PC-3 (cell line): ENCODE results near the gene ADAD2. TPM values are rescaled to one million over a fixed set of nuclear protein-coding genes. Genes with fewer than 3 reads are reported as not detected.

ENCODE experiments used
- ATAC-seq: fragments of 200-7000 bp; cut with Tn5 transposase; 2 replicates; pipeline ENCODE4 v1.9.1; 2020; ENCODE audit warnings: mild to moderate bottlenecking, moderate library complexity
- BruUV-seq: library from RNA; stranded (reverse); fragments of 400-500 nt; replicated peaks from 2 replicates; lab custom pipeline; 2021; lab: Mats Ljungman, UMichigan
- CTCF ChIA-PET: fragments of 300-600 bp; sonication (Branson Sonifier 250); formaldehyde crosslinking; loops from one replicate; lab custom pipeline; 2022; ENCODE audit warnings: antibody characterized with exemption; lab: Charles Lee
- POLR2A ChIA-PET: fragments of 300-600 bp; sonication (Branson Sonifier 250); formaldehyde crosslinking; loops from one replicate; lab custom pipeline; 2022; ENCODE audit warnings: antibody characterized with exemption; ENCODE audit not compliant: unreplicated experiment; lab: Charles Lee
- DNase-seq: peaks from one replicate; pipeline ENCODE4 v3.0.0-alpha.2; 2015
- H2AFZ ChIP-seq: fragments of 300-600 bp; sonication (generic); 2 replicates; pipeline ENCODE4 v1.6.0; 2016; ENCODE audit warnings: antibody characterized with exemption, low read length
- H3F3A ChIP-seq: fragments of 300-600 bp; sonication (generic); one replicate; pipeline ENCODE4 v1.6.0; 2017; ENCODE audit warnings: antibody characterized with exemption, low read length, control low read depth, mild to moderate bottlenecking; ENCODE audit not compliant: unreplicated experiment
- H3K27ac ChIP-seq: fragments of 300-600 bp; sonication (generic); 2 replicates; pipeline ENCODE4 v1.5.1; 2016; ENCODE audit warnings: mild to moderate bottlenecking, low read length
- H3K27me3 ChIP-seq: fragments of 300-600 bp; sonication (generic); 2 replicates; pipeline ENCODE4 v1.6.1; 2016; ENCODE audit warnings: low read length, mixed read lengths
- H3K36me3 ChIP-seq: fragments of 300-600 bp; sonication (generic); 2 replicates; pipeline ENCODE4 v1.6.1; 2016; ENCODE audit warnings: low read depth, mixed run types, low read length, mixed read lengths
- H3K4me1 ChIP-seq: fragments of 300-600 bp; sonication (generic); 2 replicates; pipeline ENCODE4 v1.5.1; 2016; ENCODE audit warnings: low read length; ENCODE audit not compliant: insufficient read depth
- H3K4me2 ChIP-seq: fragments of 300-600 bp; sonication (generic); 2 replicates; pipeline ENCODE4 v1.6.0; 2016; ENCODE audit warnings: low read length
- H3K4me3 ChIP-seq: fragments of 300-600 bp; sonication (generic); 2 replicates; pipeline ENCODE4 v1.5.1; 2016; ENCODE audit warnings: mild to moderate bottlenecking, low read length, mixed read lengths
- H3K79me2 ChIP-seq: fragments of 300-600 bp; sonication (generic); 2 replicates; pipeline ENCODE4 v1.6.1; 2017; ENCODE audit warnings: low read length, mixed read lengths
- H3K9ac ChIP-seq: fragments of 300-600 bp; sonication (generic); 2 replicates; pipeline ENCODE4 v1.6.0; 2016; ENCODE audit warnings: mild to moderate bottlenecking, low read length
- H3K9me2 ChIP-seq: fragments of 300-600 bp; sonication (generic); replicated peaks from 2 replicates; pipeline ENCODE4 v1.6.1; 2016; ENCODE audit warnings: mixed run types, low read length, mixed read lengths
- H3K9me3 ChIP-seq: fragments of 300-600 bp; sonication (generic); 2 replicates; pipeline ENCODE4 v1.6.1; 2016; ENCODE audit warnings: low read length, mixed read lengths
- H4K20me1 ChIP-seq: fragments of 300-600 bp; sonication (generic); 2 replicates; pipeline ENCODE4 v1.6.1; 2016; ENCODE audit warnings: low read length, mixed read lengths
- CTCF ChIP-seq: fragments of 300-600 bp; sonication (generic); conservative IDR thresholded peaks from 2 replicates; pipeline ENCODE4 v1.5.1; 2017; ENCODE audit warnings: antibody characterized with exemption, low read depth, mild to moderate bottlenecking, low read length
- EZH2 ChIP-seq: fragments of 300-600 bp; sonication (generic); IDR thresholded peaks from one replicate; pipeline ENCODE4 v1.6.1; 2017; ENCODE audit warnings: antibody characterized with exemption, mild to moderate bottlenecking, low read length; ENCODE audit not compliant: unreplicated experiment
- EZH2phosphoT487 ChIP-seq: fragments of 300-600 bp; sonication (generic); IDR thresholded peaks from 2 replicates; pipeline ENCODE4 v1.6.1; 2018; ENCODE audit warnings: mild to moderate bottlenecking, antibody characterized with exemption, low read length, borderline replicate concordance
- intact Hi-C: fragments of 100-400 bp; cut with micrococcal nuclease; formaldehyde crosslinking; loops from 2 replicates; pipeline ENCODE4 v1.9.0; 2023
- total RNA-seq: library from RNA; depleted of rRNA; stranded (reverse); fragments of >200 nt; gene quantifications from 2 replicates; pipeline ENCODE4 v1.2.3, GENCODE V29; 2014

ADAD2 gene
- total RNA-seq, 1 experiment from 2014 or later: not detected

- no peaks in the 10 kb centered on the region for H3K27me3 ChIP-seq
- TF ChIP-seq EZH2: no peak
- no peak for TF ChIP-seq EZH2phosphoT487
- no peak for TF ChIP-seq CTCF
- BruUV-seq: no TSS peak
- H4K20me1 ChIP-seq: no peaks in the 10 kb centered on the region
- no peak overlapping the region for H2AFZ ChIP-seq
- peaks cover 10% of the 10 kb centered on the region for H3K4me1 ChIP-seq
- no peaks in the 10 kb centered on the region for H3F3A ChIP-seq
- no peaks in the 10 kb centered on the region for H3K9me3 ChIP-seq
- no peak overlapping the region for H3K27ac ChIP-seq
- no peaks in the 10 kb centered on the region for H3K9me2 ChIP-seq
- no peak overlapping the region for H3K4me2 ChIP-seq
- ATAC-seq (no peak), DNase-seq (peak; percentile 13)
- H3K36me3 ChIP-seq: no peaks in the 10 kb centered on the region
- no peak overlapping the region for H3K4me3 ChIP-seq
- H3K79me2 ChIP-seq: no peaks in the 10 kb centered on the region
- CTCF ChIA-PET: no interaction called here
- POLR2A ChIA-PET: no interaction called here
- intact Hi-C loops: no loop called here
- H3K9ac ChIP-seq: no peak overlapping the region
These were observed 29.9 kb downstream of the ADAD2 start for GRCh38 chr16:84220851-84221250.

- ChIA-PET CTCF (interaction anchor here (0.6 kb wide), 1 partner anchor 34 kb away, joined by 3 read pairs; no protein-coding TSS in a partner anchor), POLR2A (no interaction called here)
- Histone ChIP-seq H3K79me2 (no peaks in the 10 kb centered on the region), H3K4me2 (no peak overlapping the region), H4K20me1 (no peaks in the 10 kb centered on the region), H2AFZ (no peak overlapping the region), H3K4me1 (peaks cover 20% of the 10 kb centered on the region), H3K9ac (no peak overlapping the region), H3F3A (no peaks in the 10 kb centered on the region), H3K9me3 (no peaks in the 10 kb centered on the region), H3K4me3 (no peak overlapping the region), H3K27me3 (no peaks in the 10 kb centered on the region), H3K36me3 (no peaks in the 10 kb centered on the region), H3K27ac (no peak overlapping the region), H3K9me2 (no peaks in the 10 kb centered on the region)
- no peak for TF ChIP-seq EZH2phosphoT487
- no peak for TF ChIP-seq CTCF
- no peak for TF ChIP-seq EZH2
- BruUV-seq: no TSS peak
- DNase-seq (peak; percentile 35), ATAC-seq (peak; percentile 23; the same call in 1 of the 2 replicates)
- intact Hi-C loops: no loop called here
These were observed 32.5 kb downstream of the ADAD2 start for GRCh38 chr16:84223456-84223855.

GRCh38 chr16:84224554-84224953, 33.6 kb downstream of the ADAD2 start:
- H3K27ac ChIP-seq: no peak overlapping the region
- no peaks in the 10 kb centered on the region for H3K79me2 ChIP-seq
- H3K9me3 ChIP-seq: no peaks in the 10 kb centered on the region
- no peaks in the 10 kb centered on the region for H3K9me2 ChIP-seq
- H3K4me3 ChIP-seq: no peak overlapping the region
- ATAC-seq: no peak
- BruUV-seq: no TSS peak
- H3K27me3 ChIP-seq: no peaks in the 10 kb centered on the region
- POLR2A ChIA-PET: no interaction called here
- no peak for DNase-seq
- H3F3A ChIP-seq: no peaks in the 10 kb centered on the region
- TF ChIP-seq EZH2: no peak
- no peak for TF ChIP-seq EZH2phosphoT487
- TF ChIP-seq CTCF: no peak
- H3K4me2 ChIP-seq: no peak overlapping the region
- no peak overlapping the region for H3K9ac ChIP-seq
- CTCF ChIA-PET: no interaction called here
- intact Hi-C loops: no loop called here
- no peaks in the 10 kb centered on the region for H4K20me1 ChIP-seq
- H2AFZ ChIP-seq: no peak overlapping the region
- peaks cover 25% of the 10 kb centered on the region for H3K4me1 ChIP-seq
- H3K36me3 ChIP-seq: no peaks in the 10 kb centered on the region
